Gastroesophageal sphincter (tissue), 4 donors: ENCODE data around the gene RIMBP2. TPM values are rescaled to one million over a fixed set of nuclear protein-coding genes. Genes with fewer than 3 reads are reported as not detected.

ENCODE experiments used
- ATAC-seq: fragments of 150-250 bp; one replicate; pipeline ENCODE4 v1.9.1; 2016; ENCODE audit warnings: mild to moderate bottlenecking, moderate library complexity
- H3K27ac ChIP-seq, 4 donors: fragments of 200-600 bp; sonication (generic) in 3 of 4; 1 replicate in 3 of 4; 2 replicates in 1 of 4; pipeline ENCODE4 v1.5.1; 2016 to 2019
- H3K27me3 ChIP-seq: fragments of 200-600 bp; sonication (generic); one replicate; pipeline ENCODE4 v1.5.1; 2019
- H3K36me3 ChIP-seq, 2 donors: fragments of 200-600 bp; sonication (generic); one replicate each; pipeline ENCODE4 v1.5.1; 2019; ENCODE audit warnings: control low read depth in 1 of 2
- H3K4me1 ChIP-seq, 3 donors: fragments of 200-600 bp; sonication (generic); 1 replicate in 2 of 3; 2 replicates in 1 of 3; pipeline ENCODE4 v1.5.1; 2016 to 2019; ENCODE audit warnings: control low read depth in 2 of 3
- H3K4me3 ChIP-seq, 2 donors: fragments of 200-600 bp; sonication (generic); one replicate each; pipeline ENCODE4 v1.5.1; 2019; ENCODE audit warnings: mild to moderate bottlenecking in 1 of 2, moderate library complexity in 1 of 2
- H3K9me3 ChIP-seq, 3 donors: fragments of 200-600 bp; sonication (generic); one replicate each; pipeline ENCODE4 v1.5.1; 2017 to 2019; ENCODE audit warnings: control low read depth in 2 of 3
- CTCF ChIP-seq, 4 experiments: fragments of 200-600 bp in 2 of 4; fragments of 450-650 bp in 2 of 4; sonication (generic) in 1 of 4; IDR thresholded peaks; one replicate each; pipeline ENCODE4 v1.5.1; 2017 to 2019; ENCODE audit warnings: antibody characterized with exemption in 4 of 4, mild to moderate bottlenecking in 2 of 4, moderate library complexity in 2 of 4
- EP300 ChIP-seq: sonication (generic); formaldehyde crosslinking; IDR thresholded peaks from one replicate; pipeline ENCODE4 v1.6.1; 2017; ENCODE audit warnings: antibody characterized with exemption, mild to moderate bottlenecking
- POLR2A ChIP-seq, 2 donors: fragments of 450-650 bp; IDR thresholded peaks; one replicate each; pipeline ENCODE4 v1.6.1; 2017; ENCODE audit warnings: antibody characterized with exemption in 2 of 2, mild to moderate bottlenecking in 2 of 2, moderate library complexity in 1 of 2
- POLR2AphosphoS5 ChIP-seq: sonication (generic); formaldehyde crosslinking; IDR thresholded peaks from one replicate; pipeline ENCODE4 v1.6.1; 2017; ENCODE audit warnings: antibody characterized with exemption
- WGBS, 2 donors: methylation state at CpG; one replicate each; pipeline ENCODE4 v1.1.5; 2018; ENCODE audit warnings: low coverage in 1 of 2; 5-methylcytosine and 5-hydroxymethylcytosine counted together
- total RNA-seq, 4 donors: library from RNA; depleted of rRNA; stranded (reverse); fragments of >200 nt; gene quantifications; one replicate each; pipeline ENCODE4 v1.1.0, GENCODE V29; 2016

The RIMBP2 gene
- total RNA-seq, 4 donors from 2014 or later = 0.42 to 1.1 (median 0.60) TPM

- Histone ChIP-seq H3K36me3 (no peaks in the 10 kb centered on the region), H3K4me1 (no peaks in the 10 kb centered on the region), H3K9me3 (peaks cover 0 to 10% (median 0%) of the 10 kb centered on the region in 3 donors), H3K4me3 (no peak overlapping the region), H3K27ac (no peak overlapping the region), H3K27me3 (peaks cover 13% of the 10 kb centered on the region)
- no peak for ATAC-seq
- no peak for TF ChIP-seq EP300
- TF ChIP-seq CTCF (IDR thresholded peaks at IDR 0.05) = no peak
- no peak for TF ChIP-seq POLR2A (IDR thresholded peaks at IDR 0.05)
- TF ChIP-seq POLR2AphosphoS5 = no peak
- WGBS, 2 donors = 50% methylated on average over 2 to 4 of the region's 9 CpGs
These were observed 192.1 kb downstream of the RIMBP2 start for GRCh38 chr12:130523863-130524614.

DNA sequence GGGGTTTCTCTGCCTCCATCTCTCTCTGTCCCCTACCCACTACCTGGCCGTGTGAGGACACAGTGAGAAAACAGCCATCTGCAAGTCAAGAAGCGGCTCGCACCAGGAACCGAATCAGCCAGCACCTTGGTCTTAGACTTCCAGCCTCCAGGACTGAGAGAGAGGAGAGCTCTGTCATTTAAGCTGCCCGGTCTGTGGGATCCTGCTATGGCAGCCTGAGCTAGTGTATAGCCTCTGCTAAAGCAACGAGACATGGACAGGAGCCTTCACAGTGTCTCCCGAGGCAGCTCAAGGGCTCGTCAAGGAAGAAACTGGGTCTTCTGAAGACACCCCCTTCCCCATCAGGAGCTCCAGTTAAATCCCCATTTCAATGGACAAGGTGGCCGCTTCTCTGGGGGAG is 192.9 kb downstream of the RIMBP2 start:
- Histone ChIP-seq H3K36me3 (no peaks in the 10 kb centered on the region), H3K9me3 (peaks cover 0 to 19% (median 0%) of the 10 kb centered on the region in 3 donors), H3K27ac (no peak overlapping the region), H3K4me3 (no peak overlapping the region), H3K4me1 (no peaks in the 10 kb centered on the region), H3K27me3 (peaks cover 13% of the 10 kb centered on the region)
- WGBS, 2 donors = 64 to 69% methylated on average over 4 to 5 of the region's 9 CpGs
- no peak for TF ChIP-seq EP300
- no peak for TF ChIP-seq POLR2A (IDR thresholded peaks at IDR 0.05)
- no peak for TF ChIP-seq POLR2AphosphoS5
- no peak for TF ChIP-seq CTCF (IDR thresholded peaks at IDR 0.05)
- ATAC-seq = no peak

- H3K27ac ChIP-seq = no peak overlapping the region
- TF ChIP-seq CTCF (IDR thresholded peaks at IDR 0.05) = no peak
- no peak for TF ChIP-seq EP300
- no peak for TF ChIP-seq POLR2AphosphoS5
- no peak for TF ChIP-seq POLR2A (IDR thresholded peaks at IDR 0.05)
- peaks cover 0 to 23% (median 0%) of the 10 kb centered on the region in 3 donors for H3K9me3 ChIP-seq
- H3K4me3 ChIP-seq = no peak overlapping the region
- no peaks in the 10 kb centered on the region for H3K36me3 ChIP-seq
- H3K27me3 ChIP-seq = peaks cover 13% of the 10 kb centered on the region
- ATAC-seq = no peak
- WGBS, 2 donors = 65 to 71% methylated on average over 9 to 11 of the region's 17 CpGs
- H3K4me1 ChIP-seq = no peaks in the 10 kb centered on the region
These were observed 193.8 kb downstream of the RIMBP2 start for GRCh38 chr12:130522244-130522834.

GRCh38 chr12:130521375-130522124 is 194.5 kb downstream of the RIMBP2 start:
- H3K27me3 ChIP-seq = peaks cover 7% of the 10 kb centered on the region
- H3K4me1 ChIP-seq = no peaks in the 10 kb centered on the region
- no peaks in the 10 kb centered on the region for H3K36me3 ChIP-seq
- WGBS, 2 donors = 46% methylated on average over 8 of the region's 11 CpGs; no CpG with 5 or more reads in 1 of the 2 donors
- peaks cover 0 to 31% (median 0%) of the 10 kb centered on the region in 3 donors for H3K9me3 ChIP-seq
- no peak for TF ChIP-seq EP300
- no peak for TF ChIP-seq POLR2A (IDR thresholded peaks at IDR 0.05)
- TF ChIP-seq POLR2AphosphoS5 = no peak
- no peak for TF ChIP-seq CTCF (IDR thresholded peaks at IDR 0.05)
- no peak overlapping the region for H3K27ac ChIP-seq
- ATAC-seq = no peak
- H3K4me3 ChIP-seq = no peak overlapping the region
